Measurements from ENCODE around the gene CHMP1A.

Gene CHMP1A

DNA sequence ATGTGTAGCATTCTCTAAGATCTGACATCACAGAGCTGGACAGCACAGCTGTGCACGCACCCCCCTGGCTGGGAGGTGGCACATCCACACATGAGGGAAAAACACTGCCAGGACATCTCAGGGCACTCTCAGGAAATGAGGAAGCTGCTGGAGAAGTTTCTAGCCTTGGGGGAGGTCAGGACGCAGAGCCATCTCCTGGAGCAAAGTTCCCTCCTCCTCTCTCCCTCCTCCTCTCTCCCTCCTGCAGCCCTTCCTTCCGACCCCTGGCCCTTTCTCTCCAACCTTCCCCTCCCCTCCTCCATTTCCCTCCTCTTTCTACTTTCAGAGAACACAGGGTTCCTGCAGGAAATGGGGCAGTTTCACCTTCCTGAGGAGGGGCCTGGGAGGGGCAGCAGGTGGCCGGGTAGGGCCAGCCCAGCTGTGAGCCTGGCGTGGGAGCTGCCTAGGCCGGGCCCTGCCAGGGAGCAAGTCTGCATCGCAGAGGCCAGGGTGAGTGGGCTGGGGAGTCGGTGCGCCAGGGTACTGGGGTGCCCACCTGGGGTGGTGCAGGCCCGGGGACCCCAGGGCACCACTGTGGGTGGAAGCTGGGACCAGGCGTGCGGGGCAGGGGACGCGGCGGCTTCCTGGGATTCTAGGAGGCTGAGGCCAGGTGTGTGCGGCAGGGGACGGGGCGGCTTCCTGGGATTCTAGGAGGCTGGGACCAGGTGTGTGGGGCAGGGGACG lies 44.1 kb downstream of the CHMP1A start, which contains the start of gene DPEP1:
TSS of gene DPEP1 (plus strand) at position 412 of the 723 bp plus-strand sequence. CDS start 16,769 bp downstream, outside the sequence.
- H3K36me3 ChIP-seq (ENCODE audit: control insufficient read depth in 2 of 2, insufficient read depth in 2 of 2, low read length in 2 of 2) = no peaks in the 10 kb centered on the region
- no peak within 1 kb of the TSS for H3K4me3 ChIP-seq (ENCODE audit: low read length in 2 of 2)
- no peak within 1 kb of the TSS for H3K27ac ChIP-seq (ENCODE audit: low read length)
- H3K4me1 ChIP-seq (ENCODE audit: control insufficient read depth, insufficient read depth, low read length) = no peaks in the 10 kb centered on the region
- no peak within 1 kb of the TSS for H3K9ac ChIP-seq (ENCODE audit: low read length in 2 of 2)
- H3K27me3 ChIP-seq (ENCODE audit: control insufficient read depth in 1 of 2, insufficient read depth in 2 of 2, low read length in 2 of 2) = peaks cover 16 to 17% of the 10 kb centered on the region in 2 donors
- H3K9me3 ChIP-seq (ENCODE audit: control insufficient read depth in 2 of 2, low read length in 2 of 2) = no peaks in the 10 kb centered on the region

DNA sequence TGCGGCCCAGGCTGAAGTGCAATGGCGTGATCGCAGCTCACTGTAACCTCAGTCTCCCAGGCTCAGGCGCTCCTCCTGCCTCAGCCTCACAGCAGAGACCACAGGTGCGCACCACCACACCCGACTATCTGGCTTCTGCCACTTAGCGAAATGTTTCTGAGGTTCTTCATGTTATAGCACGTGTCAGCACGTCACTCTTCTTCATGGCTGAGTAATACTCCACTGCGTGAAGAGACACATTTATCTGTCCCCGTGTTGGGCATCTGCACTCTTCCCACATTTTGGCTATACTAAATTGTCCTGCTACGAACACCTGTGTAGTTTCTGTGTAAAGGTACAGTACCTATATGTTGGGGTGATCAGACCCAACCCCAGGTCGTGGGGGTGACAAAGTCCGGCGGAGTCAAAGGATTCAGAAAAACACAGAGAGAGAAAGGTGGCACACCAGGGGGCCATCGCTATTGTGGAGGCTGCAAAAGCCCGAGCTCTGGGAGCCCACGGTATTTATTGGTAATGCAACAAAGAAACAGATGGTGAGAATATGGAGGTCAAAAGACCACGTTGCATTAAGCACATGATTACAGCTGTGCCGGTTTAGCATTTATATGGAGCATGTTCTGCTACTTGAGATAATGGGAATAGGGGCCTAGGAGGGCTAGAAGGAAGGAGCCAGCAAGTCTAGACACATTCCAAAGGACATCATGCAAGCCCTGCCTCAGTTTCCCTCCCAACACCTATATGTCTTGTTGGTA lies 44.9 kb downstream of the CHMP1A start:
- Histone ChIP-seq H3K4me3 (ENCODE audit: low read length in 2 of 2) (no peak overlapping the region), H3K36me3 (ENCODE audit: control insufficient read depth in 2 of 2, insufficient read depth in 2 of 2, low read length in 2 of 2) (no peaks in the 10 kb centered on the region), H3K9ac (ENCODE audit: low read length in 2 of 2) (no peak overlapping the region), H3K9me3 (ENCODE audit: control insufficient read depth in 2 of 2, low read length in 2 of 2) (no peaks in the 10 kb centered on the region), H3K27ac (ENCODE audit: low read length) (no peak overlapping the region), H3K4me1 (ENCODE audit: control insufficient read depth, insufficient read depth, low read length) (no peaks in the 10 kb centered on the region), H3K27me3 (ENCODE audit: control insufficient read depth in 1 of 2, insufficient read depth in 2 of 2, low read length in 2 of 2) (peaks cover 18 to 19% of the 10 kb centered on the region in 2 donors)

- Histone ChIP-seq H3K27ac (ENCODE audit: low read length) (no peak overlapping the region), H3K27me3 (ENCODE audit: control insufficient read depth in 1 of 2, insufficient read depth in 2 of 2, low read length in 2 of 2) (peaks cover 16% of the 10 kb centered on the region in 2 donors), H3K4me3 (ENCODE audit: low read length in 2 of 2) (no peak overlapping the region), H3K9me3 (ENCODE audit: control insufficient read depth in 2 of 2, low read length in 2 of 2) (no peaks in the 10 kb centered on the region), H3K36me3 (ENCODE audit: control insufficient read depth in 2 of 2, insufficient read depth in 2 of 2, low read length in 2 of 2) (no peaks in the 10 kb centered on the region), H3K4me1 (ENCODE audit: control insufficient read depth, insufficient read depth, low read length) (no peaks in the 10 kb centered on the region), H3K9ac (ENCODE audit: low read length in 2 of 2) (no peak overlapping the region)
Measured at GRCh38 chr16:89610108-89610453, 47.4 kb downstream of the CHMP1A start.

DNA sequence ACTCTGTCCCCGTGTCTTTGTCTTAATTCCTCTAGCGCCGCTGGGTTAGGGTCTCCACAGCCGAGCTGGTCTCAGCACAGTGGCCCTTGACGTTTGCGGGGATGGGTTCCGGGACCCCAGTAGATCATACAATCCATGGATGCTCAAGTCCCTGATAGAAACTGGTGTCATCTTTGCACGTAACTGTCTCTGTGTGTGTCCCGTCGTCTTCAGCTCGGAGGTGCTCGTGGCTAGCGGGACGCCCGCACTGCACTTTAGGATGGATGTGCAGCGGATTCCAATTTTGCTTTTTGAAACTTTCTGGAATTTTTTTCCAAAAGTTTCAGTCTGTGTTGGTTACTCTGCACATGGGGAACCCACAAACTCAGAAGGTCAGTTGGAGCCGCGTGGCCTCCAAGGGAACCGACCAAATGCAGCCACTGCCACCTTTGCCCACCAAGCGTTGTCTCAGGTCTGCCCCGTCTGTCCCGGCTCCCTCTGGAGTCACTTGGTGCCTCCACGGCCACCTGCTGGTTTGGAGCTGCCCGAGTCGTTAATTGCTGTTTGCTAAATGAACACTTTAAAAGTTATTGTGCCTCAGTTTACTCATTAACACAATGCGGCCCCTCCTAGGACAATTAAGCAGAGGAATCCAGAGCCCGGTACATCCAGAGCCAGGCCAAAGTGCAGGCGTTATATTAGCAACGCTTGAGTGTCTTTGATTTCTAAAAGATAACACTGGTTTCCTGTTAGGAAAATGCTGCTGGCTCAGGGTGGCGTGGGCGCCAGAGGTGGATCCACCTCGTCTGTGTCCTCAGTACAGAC lies 49.4 kb downstream of the CHMP1A start:
- H3K36me3 ChIP-seq (ENCODE audit: control insufficient read depth in 2 of 2, insufficient read depth in 2 of 2, low read length in 2 of 2) = no peaks in the 10 kb centered on the region
- H3K4me3 ChIP-seq (ENCODE audit: low read length in 2 of 2) = no peak overlapping the region
- no peak overlapping the region for H3K27ac ChIP-seq (ENCODE audit: low read length)
- no peaks in the 10 kb centered on the region for H3K4me1 ChIP-seq (ENCODE audit: control insufficient read depth, insufficient read depth, low read length)
- no peak overlapping the region for H3K9ac ChIP-seq (ENCODE audit: low read length in 2 of 2)
- H3K27me3 ChIP-seq (ENCODE audit: control insufficient read depth in 1 of 2, insufficient read depth in 2 of 2, low read length in 2 of 2) = peaks cover 11 to 17% of the 10 kb centered on the region in 2 donors
- no peaks in the 10 kb centered on the region for H3K9me3 ChIP-seq (ENCODE audit: control insufficient read depth in 2 of 2, low read length in 2 of 2)

DNA sequence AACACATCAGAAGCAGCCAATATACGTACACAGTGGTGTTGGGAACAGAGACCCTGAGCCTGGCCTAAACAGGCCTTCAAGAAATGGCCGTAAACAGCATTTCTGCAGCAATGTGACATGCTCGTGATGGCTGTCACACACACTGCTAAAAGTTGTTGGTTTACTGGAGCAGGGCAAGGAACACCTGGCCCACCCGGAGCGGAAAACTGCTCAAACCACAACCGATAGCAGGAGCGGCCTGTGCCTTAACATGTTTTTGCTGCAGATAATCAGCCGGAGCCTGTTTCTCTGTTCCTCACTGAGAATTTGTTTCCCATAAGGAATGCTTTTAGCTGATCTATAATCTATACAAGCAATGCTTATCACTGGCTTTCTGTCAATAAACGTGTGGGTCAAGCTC lies 50.1 kb downstream of the CHMP1A start:
- H3K4me1 ChIP-seq (ENCODE audit: control insufficient read depth, insufficient read depth, low read length) = peaks cover under 1% of the 10 kb centered on the region
- no peak overlapping the region for H3K4me3 ChIP-seq (ENCODE audit: low read length in 2 of 2)
- H3K27me3 ChIP-seq (ENCODE audit: control insufficient read depth in 1 of 2, insufficient read depth in 2 of 2, low read length in 2 of 2) = peaks cover 10 to 19% of the 10 kb centered on the region in 2 donors
- no peaks in the 10 kb centered on the region for H3K36me3 ChIP-seq (ENCODE audit: control insufficient read depth in 2 of 2, insufficient read depth in 2 of 2, low read length in 2 of 2)
- H3K9ac ChIP-seq (ENCODE audit: low read length in 2 of 2) = no peak overlapping the region
- H3K27ac ChIP-seq (ENCODE audit: low read length) = no peak overlapping the region
- no peaks in the 10 kb centered on the region for H3K9me3 ChIP-seq (ENCODE audit: control insufficient read depth in 2 of 2, low read length in 2 of 2)

DNA sequence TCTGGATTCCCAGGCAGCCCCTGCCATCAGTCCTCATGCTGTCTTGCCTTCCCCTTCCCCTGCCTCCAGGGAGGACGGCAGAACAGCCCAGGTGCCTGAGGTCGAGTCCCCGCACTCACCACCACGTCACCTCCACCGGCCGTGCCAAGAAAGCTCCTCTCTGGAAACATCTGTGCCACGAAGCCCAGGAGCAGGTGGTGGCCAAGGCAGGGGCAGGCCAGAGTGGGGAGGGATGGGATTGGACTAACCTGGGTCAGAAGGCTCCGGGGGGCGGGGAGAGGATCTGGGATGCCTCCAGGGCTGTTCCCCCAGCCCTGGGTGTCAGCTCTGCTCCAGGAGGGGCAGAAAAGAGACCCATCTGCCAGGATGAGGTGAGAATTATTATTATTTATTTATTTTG lies 51.5 kb downstream of the CHMP1A start:
- no peaks in the 10 kb centered on the region for H3K9me3 ChIP-seq (ENCODE audit: control insufficient read depth in 2 of 2, low read length in 2 of 2)

GRCh38 chr16:89605186-89605970 lies 52.1 kb downstream of the CHMP1A start:
- no peak overlapping the region for H3K4me3 ChIP-seq (ENCODE audit: low read length in 2 of 2)
- H3K9me3 ChIP-seq (ENCODE audit: control insufficient read depth in 2 of 2, low read length in 2 of 2) = no peaks in the 10 kb centered on the region
- H3K27ac ChIP-seq (ENCODE audit: low read length) = no peak overlapping the region
- H3K36me3 ChIP-seq (ENCODE audit: control insufficient read depth in 2 of 2, insufficient read depth in 2 of 2, low read length in 2 of 2) = no peaks in the 10 kb centered on the region
- peaks cover 3% of the 10 kb centered on the region for H3K4me1 ChIP-seq (ENCODE audit: control insufficient read depth, insufficient read depth, low read length)
- H3K27me3 ChIP-seq (ENCODE audit: control insufficient read depth in 1 of 2, insufficient read depth in 2 of 2, low read length in 2 of 2) = peaks cover 6 to 22% of the 10 kb centered on the region in 2 donors
- H3K9ac ChIP-seq (ENCODE audit: low read length in 2 of 2) = no peak overlapping the region

More for the DNA sequence above, 51.5 kb downstream of the CHMP1A start:
- no peak overlapping the region for H3K27ac ChIP-seq (ENCODE audit: low read length)
- peaks cover 6 to 22% of the 10 kb centered on the region in 2 donors for H3K27me3 ChIP-seq (ENCODE audit: control insufficient read depth in 1 of 2, insufficient read depth in 2 of 2, low read length in 2 of 2)
- H3K9ac ChIP-seq (ENCODE audit: low read length in 2 of 2) = no peak overlapping the region
- H3K4me1 ChIP-seq (ENCODE audit: control insufficient read depth, insufficient read depth, low read length) = peaks cover 3% of the 10 kb centered on the region
- no peaks in the 10 kb centered on the region for H3K36me3 ChIP-seq (ENCODE audit: control insufficient read depth in 2 of 2, insufficient read depth in 2 of 2, low read length in 2 of 2)
- no peak overlapping the region for H3K4me3 ChIP-seq (ENCODE audit: low read length in 2 of 2)

- Histone ChIP-seq H3K27me3 (ENCODE audit: control insufficient read depth in 1 of 2, insufficient read depth in 2 of 2, low read length in 2 of 2) (peaks cover 6 to 22% of the 10 kb centered on the region in 2 donors), H3K9ac (ENCODE audit: low read length in 2 of 2) (no peak overlapping the region), H3K36me3 (ENCODE audit: control insufficient read depth in 2 of 2, insufficient read depth in 2 of 2, low read length in 2 of 2) (no peaks in the 10 kb centered on the region), H3K4me1 (ENCODE audit: control insufficient read depth, insufficient read depth, low read length) (peaks cover 3% of the 10 kb centered on the region), H3K27ac (ENCODE audit: low read length) (no peak overlapping the region), H3K4me3 (ENCODE audit: low read length in 2 of 2) (no peak overlapping the region), H3K9me3 (ENCODE audit: control insufficient read depth in 2 of 2, low read length in 2 of 2) (no peaks in the 10 kb centered on the region)
Measured at GRCh38 chr16:89604764-89605163, 52.7 kb downstream of the CHMP1A start.

- peaks cover 6 to 22% of the 10 kb centered on the region in 2 donors for H3K27me3 ChIP-seq (ENCODE audit: control insufficient read depth in 1 of 2, insufficient read depth in 2 of 2, low read length in 2 of 2)
- H3K4me3 ChIP-seq (ENCODE audit: low read length in 2 of 2) = no peak overlapping the region
- H3K9ac ChIP-seq (ENCODE audit: low read length in 2 of 2) = no peak overlapping the region
- H3K9me3 ChIP-seq (ENCODE audit: control insufficient read depth in 2 of 2, low read length in 2 of 2) = no peaks in the 10 kb centered on the region
- peaks cover 6% of the 10 kb centered on the region for H3K4me1 ChIP-seq (ENCODE audit: control insufficient read depth, insufficient read depth, low read length)
- no peak overlapping the region for H3K27ac ChIP-seq (ENCODE audit: low read length)
- no peaks in the 10 kb centered on the region for H3K36me3 ChIP-seq (ENCODE audit: control insufficient read depth in 2 of 2, insufficient read depth in 2 of 2, low read length in 2 of 2)
Measured at GRCh38 chr16:89602952-89603590, 54.4 kb downstream of the CHMP1A start.

All from stomach smooth muscle (tissue), 2 donors.